Hepatocyte (in vitro differentiated cells): ENCODE measurements around the gene CYLD.

Experiments
- CTCF ChIP-seq: fragments of 200-600 bp; sonication (generic); IDR thresholded peaks from 2 replicates; pipeline ENCODE4 v1.5.1; 2016; ENCODE audit warnings: antibody characterized with exemption, mild to moderate bottlenecking; ENCODE audit not compliant: poor library complexity
- EZH2 ChIP-seq: fragments of 200-600 bp; sonication (generic); IDR thresholded peaks from 2 replicates; pipeline ENCODE4 v1.6.1; 2016; ENCODE audit warnings: antibody characterized with exemption, mild to moderate bottlenecking, borderline replicate concordance

- TF ChIP-seq CTCF (no peak), EZH2 (no peak)
Observed at GRCh38 chr16:50712560-50712898, 29.4 kb upstream of the CYLD start.
